Neuronal stem cell (in vitro differentiated cells): ENCODE measurements around the gene NSL1.

Experiments
- DNase-seq: peaks from one replicate; pipeline ENCODE4 v3.0.0-alpha.2; 2013; ENCODE audit warnings: low spot score
- H2AFZ ChIP-seq: one replicate; pipeline ENCODE4 v1.6.1; 2013; ENCODE audit warnings: mild to moderate bottlenecking, low read length, inconsistent platforms
- H2AK5ac ChIP-seq: 2 replicates; pipeline ENCODE4 v1.6.1; 2013; ENCODE audit warnings: low read depth, mild to moderate bottlenecking, inconsistent platforms, low read length, moderate library complexity, mixed read lengths
- H2BK120ac ChIP-seq: 2 replicates; pipeline ENCODE4 v1.6.1; 2013; ENCODE audit warnings: low read depth, mild to moderate bottlenecking, inconsistent platforms, low read length, moderate library complexity, mixed read lengths
- H2BK12ac ChIP-seq: one replicate; pipeline ENCODE4 v1.6.1; 2013; ENCODE audit warnings: low read length, inconsistent platforms
- H2BK15ac ChIP-seq: 2 replicates; pipeline ENCODE4 v1.6.1; 2013; ENCODE audit warnings: mild to moderate bottlenecking, low read length, inconsistent platforms, mixed read lengths
- H2BK5ac ChIP-seq: one replicate; pipeline ENCODE4 v1.6.1; 2013; ENCODE audit warnings: inconsistent platforms, mild to moderate bottlenecking, low read length, moderate library complexity
- H3K14ac ChIP-seq: one replicate; pipeline ENCODE4 v1.6.1; 2013; ENCODE audit warnings: low read length, inconsistent platforms
- H3K18ac ChIP-seq: 2 replicates; pipeline ENCODE4 v1.6.1; 2013; ENCODE audit warnings: low read length, inconsistent platforms
- H3K23ac ChIP-seq: 2 replicates; pipeline ENCODE4 v1.6.1; 2013; ENCODE audit warnings: low read depth, mild to moderate bottlenecking, mixed read lengths, low read length, inconsistent platforms; ENCODE audit not compliant: poor library complexity
- H3K27ac ChIP-seq: replicated peaks from 3 replicates; pipeline ENCODE4 v1.5.1; 2013; ENCODE audit warnings: low read length, inconsistent platforms
- H3K27me3 ChIP-seq, 3 experiments: 2 replicates each; pipeline ENCODE4 v1.6.1; 2013; ENCODE audit warnings: low read length in 3 of 3, mild to moderate bottlenecking in 2 of 3, inconsistent platforms in 1 of 3, low read depth in 1 of 3, mixed read lengths in 1 of 3, moderate library complexity in 1 of 3; ENCODE audit not compliant: control insufficient read depth in 3 of 3, insufficient read depth in 3 of 3
- H3K36me3 ChIP-seq, 2 donors: replicated peaks in 1 of 2; 2 replicates each; pipeline ENCODE4 v1.6.1; 2013; ENCODE audit warnings: low read length in 2 of 2; ENCODE audit not compliant: control insufficient read depth in 2 of 2, insufficient read depth in 2 of 2
- H3K4ac ChIP-seq: 2 replicates; pipeline ENCODE4 v1.6.1; 2013; ENCODE audit warnings: inconsistent platforms, mild to moderate bottlenecking, low read length, moderate library complexity
- H3K4me1 ChIP-seq, 2 donors: 1 replicate in 1 of 2; 2 replicates in 1 of 2; pipeline ENCODE4 v1.6.1; 2013; ENCODE audit warnings: low read length in 2 of 2, low read depth in 1 of 2; ENCODE audit not compliant: control insufficient read depth in 2 of 2, insufficient read depth in 1 of 2
- H3K4me2 ChIP-seq: one replicate; pipeline ENCODE4 v1.6.1; 2013; ENCODE audit warnings: mild to moderate bottlenecking, low read length, inconsistent platforms; ENCODE audit not compliant: insufficient read depth, poor library complexity, severe bottlenecking
- H3K4me3 ChIP-seq, 2 donors: 2 replicates each; pipeline ENCODE4 v1.5.1; 2013; ENCODE audit warnings: low read length in 2 of 2, mild to moderate bottlenecking in 2 of 2, inconsistent platforms in 1 of 2, moderate library complexity in 1 of 2
- H3K79me1 ChIP-seq: one replicate; pipeline ENCODE4 v1.6.1; 2013; ENCODE audit warnings: low read depth, mild to moderate bottlenecking, inconsistent platforms, low read length, moderate library complexity
- H3K9ac ChIP-seq: one replicate; pipeline ENCODE4 v1.6.1; 2013; ENCODE audit warnings: mild to moderate bottlenecking, low read depth, low read length, inconsistent platforms; ENCODE audit not compliant: poor library complexity
- H3K9me3 ChIP-seq, 2 donors: replicated peaks in 1 of 2; 2 replicates each; pipeline versions ENCODE3 to v1.6.1; 2013; ENCODE audit warnings: low read length in 2 of 2, mild to moderate bottlenecking in 2 of 2, inconsistent platforms in 1 of 2, low read depth in 1 of 2, mixed read lengths in 1 of 2, moderate library complexity in 1 of 2; ENCODE audit not compliant: control insufficient read depth in 2 of 2, insufficient read depth in 1 of 2
- H4K8ac ChIP-seq: one replicate; pipeline ENCODE4 v1.6.1; 2013; ENCODE audit warnings: low read depth, mild to moderate bottlenecking, inconsistent platforms, low read length, moderate library complexity
- H4K91ac ChIP-seq: one replicate; pipeline ENCODE4 v1.6.1; 2013; ENCODE audit warnings: low read length, low read depth, mild to moderate bottlenecking, inconsistent platforms; ENCODE audit not compliant: poor library complexity
- WGBS, 2 donors: extraction: QIAGEN DNeasy Blood & Tissue Kit; methylation state at CpG; one replicate each; pipeline ENCODE4 v1.1.7; 2013; ENCODE audit warnings: missing lambda C conversion rate in 2 of 2, mixed read lengths in 1 of 2; ENCODE audit not compliant: insufficient read length in 2 of 2, insufficient replicate concordance in 1 of 2; ENCODE audit errors: extremely low coverage in 2 of 2; 5-methylcytosine and 5-hydroxymethylcytosine counted together

NSL1 gene

DNA sequence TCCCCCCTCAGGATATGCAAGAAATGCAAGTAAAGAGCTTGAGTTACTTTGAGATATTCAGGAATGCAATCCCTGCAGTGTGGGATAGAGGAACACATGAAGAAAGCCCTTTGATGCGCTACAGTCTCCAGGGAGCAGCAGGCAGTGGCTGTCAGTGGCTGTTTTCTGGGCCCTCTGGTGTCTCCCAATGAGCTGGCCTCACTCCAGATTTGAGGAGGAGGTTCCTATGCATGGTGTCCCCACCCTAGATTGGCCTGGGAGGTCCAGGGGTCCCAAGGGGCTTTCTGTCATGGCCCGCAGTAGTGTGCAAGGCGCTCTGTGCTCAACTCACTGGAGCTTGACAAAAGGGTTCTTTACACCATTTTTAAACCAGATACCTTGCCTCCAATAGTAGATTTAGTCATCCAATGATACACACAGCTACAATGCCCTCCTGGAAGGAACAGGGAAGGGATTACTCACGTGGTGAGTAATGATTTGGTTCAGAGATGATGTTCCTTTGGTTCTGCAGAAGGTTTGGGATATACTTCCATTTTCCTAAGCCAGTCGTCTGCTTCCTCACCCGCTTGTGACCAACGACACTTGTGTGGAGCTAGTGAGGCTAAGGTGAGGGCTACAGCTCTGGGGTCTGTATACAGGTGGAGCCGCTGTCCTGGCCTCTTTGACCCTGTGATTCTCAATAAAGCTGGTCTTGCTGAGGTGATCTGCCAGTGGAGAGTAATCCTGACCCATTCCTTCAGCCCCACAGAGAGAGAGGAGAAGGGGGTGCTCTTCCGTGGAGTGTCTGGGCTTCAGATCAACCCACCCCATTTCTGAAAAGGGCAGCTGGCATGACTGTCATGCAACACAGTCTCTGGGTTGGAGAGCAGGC lies 98.6 kb downstream of the NSL1 start:
- H3K18ac ChIP-seq = no peak overlapping the region
- H2BK12ac ChIP-seq = no peak overlapping the region
- H2AK5ac ChIP-seq = no peak overlapping the region
- no peak overlapping the region for H3K27ac ChIP-seq
- H3K36me3 ChIP-seq = no peaks in the 10 kb centered on the region
- peaks cover 5 to 10% of the 10 kb centered on the region in 2 donors for H3K4me1 ChIP-seq
- H2AFZ ChIP-seq = no peak overlapping the region
- no peak overlapping the region for H3K9ac ChIP-seq
- H3K27me3 ChIP-seq = peaks cover 0 to 14% (median 6%) of the 10 kb centered on the region in 3 experiments
- no peak overlapping the region for H3K4ac ChIP-seq
- H3K14ac ChIP-seq = no peak overlapping the region
- H2BK120ac ChIP-seq = no peak overlapping the region
- H4K91ac ChIP-seq = no peak overlapping the region
- no peak overlapping the region for H4K8ac ChIP-seq
- H3K23ac ChIP-seq = no peak overlapping the region
- no peak overlapping the region for H3K4me2 ChIP-seq
- DNase-seq = no peak
- no peak overlapping the region for H2BK15ac ChIP-seq
- H3K79me1 ChIP-seq = no peaks in the 10 kb centered on the region
- H2BK5ac ChIP-seq = no peak overlapping the region
- no CpG with 5 or more reads among the region's 9 CpGs for WGBS, 2 donors
- H3K4me3 ChIP-seq = no peak overlapping the region
- H3K9me3 ChIP-seq = no peaks in the 10 kb centered on the region

GRCh38 chr1:212691561-212692071 lies 100.0 kb downstream of the NSL1 start:
- no peak overlapping the region for H3K18ac ChIP-seq
- peaks cover 0 to under 1% (median 0%) of the 10 kb centered on the region in 3 experiments for H3K27me3 ChIP-seq
- no peak overlapping the region for H2BK120ac ChIP-seq
- H2AFZ ChIP-seq = no peak overlapping the region
- no peak overlapping the region for H3K14ac ChIP-seq
- H2AK5ac ChIP-seq = no peak overlapping the region
- WGBS, 2 donors = no CpG with 5 or more reads among the region's 9 CpGs
- H3K27ac ChIP-seq = no peak overlapping the region
- no peaks in the 10 kb centered on the region for H3K9me3 ChIP-seq
- H2BK15ac ChIP-seq = no peak overlapping the region
- H3K4me3 ChIP-seq = no peak overlapping the region
- DNase-seq = no peak
- peaks cover 5 to 10% of the 10 kb centered on the region in 2 donors for H3K4me1 ChIP-seq
- no peak overlapping the region for H4K8ac ChIP-seq
- no peak overlapping the region for H3K4ac ChIP-seq
- H4K91ac ChIP-seq = no peak overlapping the region
- no peaks in the 10 kb centered on the region for H3K36me3 ChIP-seq
- H3K79me1 ChIP-seq = no peaks in the 10 kb centered on the region
- no peak overlapping the region for H3K4me2 ChIP-seq
- H3K23ac ChIP-seq = no peak overlapping the region
- no peak overlapping the region for H2BK5ac ChIP-seq
- no peak overlapping the region for H2BK12ac ChIP-seq
- no peak overlapping the region for H3K9ac ChIP-seq

DNA sequence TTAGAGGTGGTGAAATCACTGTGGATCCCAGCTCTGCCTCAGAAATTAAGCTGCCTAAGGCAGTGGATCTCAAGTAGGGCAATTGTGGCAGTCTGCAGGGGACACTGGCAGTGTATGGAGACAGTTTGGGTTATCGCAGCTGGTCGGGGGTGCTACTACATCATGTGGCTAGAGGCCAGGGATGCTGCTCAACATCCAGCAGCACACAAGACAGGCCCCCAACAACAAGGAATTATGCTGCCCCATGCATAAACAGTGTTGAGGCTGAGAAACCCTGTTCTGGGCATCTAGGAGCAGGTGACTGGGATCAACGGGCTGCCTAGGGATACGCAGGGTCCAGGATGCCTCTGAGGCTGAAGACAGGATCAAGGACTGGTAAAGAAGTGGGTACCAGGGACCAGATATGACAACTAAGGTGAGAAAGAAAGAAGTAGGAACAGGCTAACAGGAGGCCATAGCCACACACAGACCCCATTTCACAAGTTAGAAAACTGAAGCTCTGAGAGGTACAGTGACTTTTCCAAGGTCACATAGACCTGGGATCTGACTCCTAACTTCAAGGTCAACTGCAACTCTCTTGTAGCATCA lies 100.7 kb downstream of the NSL1 start:
- Histone ChIP-seq H4K91ac (no peak overlapping the region), H2BK12ac (no peak overlapping the region), H3K27me3 (no peaks in the 10 kb centered on the region), H3K9me3 (no peaks in the 10 kb centered on the region), H3K23ac (no peak overlapping the region), H3K4me2 (no peak overlapping the region), H3K4ac (no peak overlapping the region), H3K79me1 (no peaks in the 10 kb centered on the region), H2AFZ (no peak overlapping the region), H2BK15ac (no peak overlapping the region), H2BK120ac (no peak overlapping the region), H3K27ac (no peak overlapping the region), H3K14ac (no peak overlapping the region), H3K9ac (no peak overlapping the region), H4K8ac (no peak overlapping the region), H2AK5ac (no peak overlapping the region), H3K4me1 (peaks cover 5 to 10% of the 10 kb centered on the region in 2 donors), H3K36me3 (no peaks in the 10 kb centered on the region), H3K18ac (no peak overlapping the region), H3K4me3 (no peak overlapping the region), H2BK5ac (no peak overlapping the region)
- WGBS, 2 donors = no CpG with 5 or more reads among the region's 4 CpGs
- DNase-seq = no peak
